DND-41 (cell line): ENCODE results near the gene FHIT.

ENCODE experiments used
- EZH2 ChIP-seq: IDR thresholded peaks from 3 replicates; pipeline ENCODE4 v1.6.1; 2012; ENCODE audit warnings: borderline replicate concordance, low read depth, mild to moderate bottlenecking, moderate library complexity, low read length, inconsistent platforms; ENCODE audit not compliant: severe bottlenecking
- TF ChIP-seq, protein P1 (sequence below): IDR thresholded peaks from 2 replicates; pipeline ENCODE4 v1.5.1; 2012; ENCODE audit warnings: borderline replicate concordance, low read length, moderate library complexity, mild to moderate bottlenecking; ENCODE audit not compliant: poor library complexity, severe bottlenecking; ENCODE audit errors: extremely low read depth

DNA sequence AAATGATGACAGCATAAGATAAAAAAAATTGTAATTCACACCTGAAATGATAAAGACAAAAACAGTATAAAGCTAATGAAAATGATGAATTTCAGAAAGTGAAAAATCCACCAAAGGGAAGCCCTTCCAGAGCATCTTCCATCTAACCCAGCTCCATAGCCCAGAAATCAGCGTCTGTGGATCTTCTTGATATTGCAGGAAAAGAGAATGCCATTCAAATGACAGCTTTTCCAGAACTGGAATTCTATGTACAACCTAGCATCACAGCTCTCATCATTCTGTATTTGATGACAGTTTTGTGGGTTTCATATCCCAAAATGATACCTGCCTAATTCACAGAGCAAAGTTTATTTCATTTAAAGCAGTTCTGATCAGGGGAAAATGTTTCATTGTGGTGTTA lies 267.3 kb downstream of the FHIT start:
- TF ChIP-seq, protein P1, sequence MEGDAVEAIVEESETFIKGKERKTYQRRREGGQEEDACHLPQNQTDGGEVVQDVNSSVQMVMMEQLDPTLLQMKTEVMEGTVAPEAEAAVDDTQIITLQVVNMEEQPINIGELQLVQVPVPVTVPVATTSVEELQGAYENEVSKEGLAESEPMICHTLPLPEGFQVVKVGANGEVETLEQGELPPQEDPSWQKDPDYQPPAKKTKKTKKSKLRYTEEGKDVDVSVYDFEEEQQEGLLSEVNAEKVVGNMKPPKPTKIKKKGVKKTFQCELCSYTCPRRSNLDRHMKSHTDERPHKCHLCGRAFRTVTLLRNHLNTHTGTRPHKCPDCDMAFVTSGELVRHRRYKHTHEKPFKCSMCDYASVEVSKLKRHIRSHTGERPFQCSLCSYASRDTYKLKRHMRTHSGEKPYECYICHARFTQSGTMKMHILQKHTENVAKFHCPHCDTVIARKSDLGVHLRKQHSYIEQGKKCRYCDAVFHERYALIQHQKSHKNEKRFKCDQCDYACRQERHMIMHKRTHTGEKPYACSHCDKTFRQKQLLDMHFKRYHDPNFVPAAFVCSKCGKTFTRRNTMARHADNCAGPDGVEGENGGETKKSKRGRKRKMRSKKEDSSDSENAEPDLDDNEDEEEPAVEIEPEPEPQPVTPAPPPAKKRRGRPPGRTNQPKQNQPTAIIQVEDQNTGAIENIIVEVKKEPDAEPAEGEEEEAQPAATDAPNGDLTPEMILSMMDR = no peak
- TF ChIP-seq EZH2 = no peak
